Kasumi-1 (cell line): ENCODE data around the gene SDK1.

ENCODE experiments used
- DNase-seq, 2 experiments: peaks; one replicate each; lab custom pipeline; 2025; lab: John Stamatoyannopoulos, UW

Gene SDK1

GRCh38 chr7:3527496-3528124, 226.6 kb downstream of the SDK1 start:
- DNase-seq = no peak

GRCh38 chr7:3533040-3533439, 232.0 kb downstream of the SDK1 start:
- no peak for DNase-seq

- DNase-seq = no peak
Measured at GRCh38 chr7:3537210-3537875, 236.3 kb downstream of the SDK1 start.

GRCh38 chr7:3538041-3538440, 237.0 kb downstream of the SDK1 start:
- DNase-seq = no peak

GRCh38 chr7:3540456-3541220, 239.6 kb downstream of the SDK1 start:
- no peak for DNase-seq

GRCh38 chr7:3544202-3544601, 243.2 kb downstream of the SDK1 start:
- no peak for DNase-seq

GRCh38 chr7:3548815-3549214, 247.8 kb downstream of the SDK1 start:
- DNase-seq = no peak

GRCh38 chr7:3549601-3550000, 248.5 kb downstream of the SDK1 start:
- DNase-seq = no peak

- DNase-seq = no peak
Measured at GRCh38 chr7:3551536-3551935, 250.5 kb downstream of the SDK1 start.

GRCh38 chr7:3552499-3552898, 251.4 kb downstream of the SDK1 start:
- DNase-seq = no peak

GRCh38 chr7:3558400-3558799, 257.3 kb downstream of the SDK1 start:
- DNase-seq = no peak

GRCh38 chr7:3559278-3559677, 258.2 kb downstream of the SDK1 start:
- no peak for DNase-seq

- no peak for DNase-seq
Measured at GRCh38 chr7:3560495-3560894, 259.4 kb downstream of the SDK1 start.

GRCh38 chr7:3561932-3562331, 260.9 kb downstream of the SDK1 start:
- no peak for DNase-seq

GRCh38 chr7:3564231-3564630, 263.2 kb downstream of the SDK1 start:
- no peak for DNase-seq

GRCh38 chr7:3568516-3568915, 267.5 kb downstream of the SDK1 start:
- no peak for DNase-seq

GRCh38 chr7:3569643-3570042, 268.6 kb downstream of the SDK1 start:
- DNase-seq = no peak

- no peak for DNase-seq
Measured at GRCh38 chr7:3573151-3573550, 272.1 kb downstream of the SDK1 start.

- DNase-seq = no peak
Measured at GRCh38 chr7:3574386-3574785, 273.3 kb downstream of the SDK1 start.

GRCh38 chr7:3575753-3576531, 274.9 kb downstream of the SDK1 start:
- DNase-seq = no peak

GRCh38 chr7:3578399-3578798, 277.3 kb downstream of the SDK1 start:
- DNase-seq = no peak

- no peak for DNase-seq
Measured at GRCh38 chr7:3579638-3580219, 278.7 kb downstream of the SDK1 start.
